ENCODE data around the gene STRIP2.

Gene STRIP2

DNA sequence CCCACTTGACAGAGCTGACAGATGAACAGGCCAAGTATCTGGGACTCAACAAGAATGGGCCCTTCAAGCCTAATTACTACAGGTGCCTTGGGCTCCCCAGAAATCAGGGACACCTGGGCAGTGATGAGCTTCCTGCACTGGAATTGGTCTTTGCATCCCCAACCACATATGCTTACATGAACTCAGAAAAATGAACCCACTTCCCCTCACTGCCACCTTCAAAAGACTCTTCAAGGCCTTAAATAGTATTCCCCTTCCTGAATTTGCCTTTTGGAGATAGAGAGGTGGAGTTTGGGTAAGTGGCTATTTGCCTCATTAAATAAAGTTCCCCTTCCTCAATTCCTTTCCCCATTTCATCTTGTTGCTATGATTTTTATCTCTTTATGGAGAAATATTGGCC, 7.8 kb upstream of the STRIP2 start:
- no peak for TF ChIP-seq CTCF (IDR thresholded peaks at IDR 0.05)
- Histone ChIP-seq H3K36me3 (peaks cover 8% of the 10 kb centered on the region), H3K4me1 (ENCODE audit: control insufficient read depth in 1 of 2, insufficient read depth in 1 of 2, low read depth in 1 of 2, low read length in 1 of 2) (no peaks in the 10 kb centered on the region), H3K4me3 (ENCODE audit: low read depth in 1 of 2, low read length in 1 of 2) (no peak overlapping the region), H3K27ac (no peak overlapping the region), H3K27me3 (peaks cover 16% of the 10 kb centered on the region), H3K9me3 (no peaks in the 10 kb centered on the region)

DNA sequence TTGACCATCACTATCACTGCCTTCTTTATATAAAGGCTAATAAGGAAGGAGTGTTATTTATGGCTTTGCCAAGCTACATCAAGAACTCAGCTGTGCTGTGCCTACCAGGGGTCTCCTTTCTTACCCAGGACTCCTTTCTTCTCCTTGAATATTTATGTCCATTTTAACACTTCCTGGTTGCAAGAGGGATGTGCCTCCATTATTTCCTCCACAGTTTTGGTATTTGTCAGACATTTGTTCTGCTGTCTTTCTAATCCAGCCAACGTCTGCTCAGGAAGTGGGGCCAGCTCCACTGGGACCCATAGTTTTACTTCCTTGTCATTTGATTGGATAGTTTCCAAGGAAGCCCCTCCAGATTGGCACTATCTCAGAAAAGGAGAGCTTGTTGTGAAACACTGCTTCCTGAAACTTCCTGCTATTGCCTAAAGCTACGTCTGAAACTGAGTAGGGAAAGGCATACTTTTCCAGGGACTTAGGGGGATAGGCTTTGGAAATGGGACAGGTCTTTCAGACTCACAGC, 6.6 kb upstream of the STRIP2 start:
- no peak for TF ChIP-seq CTCF (IDR thresholded peaks at IDR 0.05)
- Histone ChIP-seq H3K4me1 (ENCODE audit: control insufficient read depth in 1 of 2, insufficient read depth in 1 of 2, low read depth in 1 of 2, low read length in 1 of 2) (no peaks in the 10 kb centered on the region), H3K27ac (no peak overlapping the region), H3K9me3 (no peaks in the 10 kb centered on the region), H3K27me3 (peaks cover 27% of the 10 kb centered on the region), H3K4me3 (ENCODE audit: low read depth in 1 of 2, low read length in 1 of 2) (no peak overlapping the region), H3K36me3 (peaks cover 8% of the 10 kb centered on the region)

GRCh38 chr7:129431911-129432643, 2.2 kb upstream of the STRIP2 start:
- Histone ChIP-seq H3K27ac (no peak overlapping the region), H3K9me3 (no peaks in the 10 kb centered on the region), H3K36me3 (no peaks in the 10 kb centered on the region), H3K4me1 (ENCODE audit: control insufficient read depth in 1 of 2, insufficient read depth in 1 of 2, low read depth in 1 of 2, low read length in 1 of 2) (peaks cover 15% of the 10 kb centered on the region in 2 experiments), H3K4me3 (ENCODE audit: low read depth in 1 of 2, low read length in 1 of 2) (no peak overlapping the region), H3K27me3 (peaks cover 72% of the 10 kb centered on the region)
- no peak for TF ChIP-seq CTCF (IDR thresholded peaks at IDR 0.05)

GRCh38 chr7:129434675-129435318, 565 bp downstream of the STRIP2 start:
- Histone ChIP-seq H3K27ac (no peak overlapping the region), H3K9me3 (no peaks in the 10 kb centered on the region), H3K36me3 (no peaks in the 10 kb centered on the region), H3K27me3 (peaks cover 99% of the 10 kb centered on the region), H3K4me1 (ENCODE audit: control insufficient read depth in 1 of 2, insufficient read depth in 1 of 2, low read depth in 1 of 2, low read length in 1 of 2) (peaks cover 15% of the 10 kb centered on the region in 2 experiments), H3K4me3 (ENCODE audit: low read depth in 1 of 2, low read length in 1 of 2) (peak overlapping the region; percentile 82 to 89)
- no peak for TF ChIP-seq CTCF (IDR thresholded peaks at IDR 0.05)

- Histone ChIP-seq H3K27me3 (peaks cover 100% of the 10 kb centered on the region), H3K9me3 (no peaks in the 10 kb centered on the region), H3K27ac (no peak overlapping the region), H3K36me3 (no peaks in the 10 kb centered on the region), H3K4me1 (ENCODE audit: control insufficient read depth in 1 of 2, insufficient read depth in 1 of 2, low read depth in 1 of 2, low read length in 1 of 2) (peaks cover 15% of the 10 kb centered on the region in 2 experiments), H3K4me3 (ENCODE audit: low read depth in 1 of 2, low read length in 1 of 2) (peak overlapping the region in 1 of 2 experiments; percentile 89)
- TF ChIP-seq CTCF (IDR thresholded peaks at IDR 0.05), result no peak
Measured at GRCh38 chr7:129435414-129435829, 1.2 kb downstream of the STRIP2 start.
